ENCODE data around the gene MIX23.

The MIX23 gene

GRCh38 chr3:122410111-122410510, 27.1 kb upstream of the MIX23 start:
- Histone ChIP-seq H3K4me1 (ENCODE audit: control insufficient read depth, insufficient read depth, low read length) (peaks cover 7% of the 10 kb centered on the region), H3K27me3 (replicated peaks; ENCODE audit: control insufficient read depth, insufficient read depth, low read length) (no peaks in the 10 kb centered on the region), H3K36me3 (ENCODE audit: control insufficient read depth, insufficient read depth, low read length, severe bottlenecking) (peaks cover 60% of the 10 kb centered on the region), H3K9ac (ENCODE audit: low read length) (no peak overlapping the region), H3K9me3 (ENCODE audit: control insufficient read depth, low read length) (no peaks in the 10 kb centered on the region), H3K4me3 (ENCODE audit: low read length) (no peak overlapping the region)
- DNase-seq (ENCODE audit: low read depth), result no peak

DNA sequence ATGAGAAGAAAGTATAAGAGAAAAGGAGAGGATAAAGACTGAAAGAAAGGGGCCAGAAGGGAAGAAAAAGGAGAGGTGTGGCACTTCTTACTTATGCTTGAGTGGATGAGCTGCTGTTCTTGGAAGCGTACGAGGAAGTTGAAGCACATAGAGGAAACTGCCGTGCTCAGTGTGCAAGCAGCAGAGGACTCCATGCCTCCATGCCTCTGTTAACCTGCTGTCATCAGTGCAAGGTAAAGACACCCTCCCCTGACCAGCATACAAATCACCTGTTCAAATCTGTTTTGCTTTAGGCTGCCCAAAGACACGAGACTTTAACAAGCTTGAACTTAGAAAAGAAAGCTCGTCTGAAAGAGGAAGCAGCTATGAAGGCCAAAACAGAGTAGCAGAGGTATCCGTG, 26.4 kb upstream of the MIX23 start:
- DNase-seq (ENCODE audit: low read depth), result no peak
- H3K36me3 ChIP-seq (ENCODE audit: control insufficient read depth, insufficient read depth, low read length, severe bottlenecking), result peaks cover 66% of the 10 kb centered on the region
- H3K27me3 ChIP-seq (replicated peaks; ENCODE audit: control insufficient read depth, insufficient read depth, low read length), result no peaks in the 10 kb centered on the region
- no peaks in the 10 kb centered on the region for H3K9me3 ChIP-seq (ENCODE audit: control insufficient read depth, low read length)
- H3K9ac ChIP-seq (ENCODE audit: low read length), result no peak overlapping the region
- H3K4me1 ChIP-seq (ENCODE audit: control insufficient read depth, insufficient read depth, low read length), result peaks cover under 1% of the 10 kb centered on the region
- no peak overlapping the region for H3K4me3 ChIP-seq (ENCODE audit: low read length)

DNA sequence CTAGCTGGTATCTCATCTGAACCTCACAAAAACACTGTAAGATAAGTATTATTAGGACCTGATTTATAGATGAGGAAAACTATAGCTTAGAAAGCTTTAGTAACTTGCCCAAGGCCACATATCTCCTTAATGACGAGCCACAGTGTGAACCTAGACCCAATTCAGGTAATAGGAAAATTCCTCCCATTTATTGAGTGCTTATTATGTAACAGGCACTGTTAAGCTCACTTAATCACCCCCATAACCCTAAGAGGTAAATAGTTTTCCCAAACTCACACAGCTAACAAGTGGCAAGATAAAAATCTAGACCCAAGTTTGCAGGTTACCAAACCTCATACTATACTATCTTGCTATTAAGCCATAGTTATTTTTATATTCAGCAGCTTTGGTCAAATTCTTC, 24.9 kb upstream of the MIX23 start:
- DNase-seq (ENCODE audit: low read depth), result no peak
- Histone ChIP-seq H3K4me1 (ENCODE audit: control insufficient read depth, insufficient read depth, low read length) (no peaks in the 10 kb centered on the region), H3K36me3 (ENCODE audit: control insufficient read depth, insufficient read depth, low read length, severe bottlenecking) (peaks cover 80% of the 10 kb centered on the region), H3K4me3 (ENCODE audit: low read length) (no peak overlapping the region), H3K27me3 (replicated peaks; ENCODE audit: control insufficient read depth, insufficient read depth, low read length) (no peaks in the 10 kb centered on the region), H3K9ac (ENCODE audit: low read length) (no peak overlapping the region), H3K9me3 (ENCODE audit: control insufficient read depth, low read length) (no peaks in the 10 kb centered on the region)

GRCh38 chr3:122406198-122406597, 23.2 kb upstream of the MIX23 start:
- H3K27me3 ChIP-seq (replicated peaks; ENCODE audit: control insufficient read depth, insufficient read depth, low read length), result no peaks in the 10 kb centered on the region
- no peak overlapping the region for H3K4me3 ChIP-seq (ENCODE audit: low read length)
- no peak overlapping the region for H3K9ac ChIP-seq (ENCODE audit: low read length)
- no peaks in the 10 kb centered on the region for H3K4me1 ChIP-seq (ENCODE audit: control insufficient read depth, insufficient read depth, low read length)
- peaks cover 78% of the 10 kb centered on the region for H3K36me3 ChIP-seq (ENCODE audit: control insufficient read depth, insufficient read depth, low read length, severe bottlenecking)
- H3K9me3 ChIP-seq (ENCODE audit: control insufficient read depth, low read length), result no peaks in the 10 kb centered on the region
- no peak for DNase-seq (ENCODE audit: low read depth)

DNA sequence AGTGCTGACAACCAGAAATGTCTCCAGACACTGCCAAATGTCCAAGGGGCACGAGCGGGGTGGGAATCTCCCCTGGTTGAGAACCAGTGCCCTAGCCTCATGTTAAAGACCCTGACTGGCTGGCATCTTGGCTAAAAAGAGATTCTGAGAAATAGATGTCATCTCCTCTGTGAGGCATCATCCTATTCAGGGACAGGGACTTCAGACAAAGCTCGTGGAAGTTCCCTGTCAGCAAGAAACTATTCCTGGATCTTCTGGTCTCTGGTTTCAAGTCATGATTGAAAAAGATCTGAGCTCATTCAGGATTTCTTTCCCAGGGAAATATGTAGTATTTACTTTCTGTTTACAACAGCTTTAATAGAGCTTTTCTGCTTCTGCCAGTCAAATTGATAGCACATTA, 22.0 kb upstream of the MIX23 start:
- no peaks in the 10 kb centered on the region for H3K27me3 ChIP-seq (replicated peaks; ENCODE audit: control insufficient read depth, insufficient read depth, low read length)
- no peak for DNase-seq (ENCODE audit: low read depth)
- H3K9me3 ChIP-seq (ENCODE audit: control insufficient read depth, low read length), result no peaks in the 10 kb centered on the region
- peaks cover 67% of the 10 kb centered on the region for H3K36me3 ChIP-seq (ENCODE audit: control insufficient read depth, insufficient read depth, low read length, severe bottlenecking)
- H3K4me1 ChIP-seq (ENCODE audit: control insufficient read depth, insufficient read depth, low read length), result no peaks in the 10 kb centered on the region
- H3K9ac ChIP-seq (ENCODE audit: low read length), result no peak overlapping the region
- no peak overlapping the region for H3K4me3 ChIP-seq (ENCODE audit: low read length)

DNA sequence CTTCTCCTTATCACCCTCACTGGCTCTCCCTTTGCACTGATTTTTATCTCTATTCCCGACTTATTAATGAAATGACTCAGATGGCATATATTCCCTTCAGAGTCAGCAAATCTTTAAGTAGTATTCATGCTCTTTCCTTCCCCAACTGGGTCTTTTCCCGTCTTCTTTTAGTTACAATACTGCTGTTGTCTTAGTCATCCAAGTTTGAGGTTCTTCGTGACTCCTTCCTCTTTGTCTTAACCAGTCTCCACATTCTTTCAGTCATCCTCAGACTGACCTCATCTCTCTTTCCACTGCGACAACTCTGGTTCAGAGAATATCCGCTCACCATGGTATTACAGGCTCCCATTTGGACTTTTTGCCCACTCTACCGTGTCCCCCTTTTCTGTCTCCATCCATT, 20.5 kb upstream of the MIX23 start:
- H3K36me3 ChIP-seq (ENCODE audit: control insufficient read depth, insufficient read depth, low read length, severe bottlenecking), result peaks cover 51% of the 10 kb centered on the region
- H3K27me3 ChIP-seq (replicated peaks; ENCODE audit: control insufficient read depth, insufficient read depth, low read length), result no peaks in the 10 kb centered on the region
- no peak overlapping the region for H3K9ac ChIP-seq (ENCODE audit: low read length)
- no peak overlapping the region for H3K4me3 ChIP-seq (ENCODE audit: low read length)
- H3K9me3 ChIP-seq (ENCODE audit: control insufficient read depth, low read length), result no peaks in the 10 kb centered on the region
- DNase-seq (ENCODE audit: low read depth), result no peak
- no peaks in the 10 kb centered on the region for H3K4me1 ChIP-seq (ENCODE audit: control insufficient read depth, insufficient read depth, low read length)

GRCh38 chr3:122398920-122399319, 15.9 kb upstream of the MIX23 start:
- no peak for DNase-seq (ENCODE audit: low read depth)
- Histone ChIP-seq H3K9me3 (ENCODE audit: control insufficient read depth, low read length) (no peaks in the 10 kb centered on the region), H3K36me3 (ENCODE audit: control insufficient read depth, insufficient read depth, low read length, severe bottlenecking) (peaks cover 11% of the 10 kb centered on the region), H3K9ac (ENCODE audit: low read length) (no peak overlapping the region), H3K4me3 (ENCODE audit: low read length) (no peak overlapping the region), H3K4me1 (ENCODE audit: control insufficient read depth, insufficient read depth, low read length) (peaks cover 3% of the 10 kb centered on the region), H3K27me3 (replicated peaks; ENCODE audit: control insufficient read depth, insufficient read depth, low read length) (no peaks in the 10 kb centered on the region)

- Histone ChIP-seq H3K4me3 (ENCODE audit: low read length) (no peak overlapping the region), H3K36me3 (ENCODE audit: control insufficient read depth, insufficient read depth, low read length, severe bottlenecking) (peaks cover 3% of the 10 kb centered on the region), H3K9me3 (ENCODE audit: control insufficient read depth, low read length) (no peaks in the 10 kb centered on the region), H3K9ac (ENCODE audit: low read length) (no peak overlapping the region), H3K27me3 (replicated peaks; ENCODE audit: control insufficient read depth, insufficient read depth, low read length) (no peaks in the 10 kb centered on the region), H3K4me1 (ENCODE audit: control insufficient read depth, insufficient read depth, low read length) (peaks cover 10% of the 10 kb centered on the region)
- DNase-seq (ENCODE audit: low read depth), result no peak
Measured at GRCh38 chr3:122397201-122397600, 14.2 kb upstream of the MIX23 start.

- H3K9me3 ChIP-seq (ENCODE audit: control insufficient read depth, low read length), result no peaks in the 10 kb centered on the region
- peaks cover 10% of the 10 kb centered on the region for H3K4me1 ChIP-seq (ENCODE audit: control insufficient read depth, insufficient read depth, low read length)
- H3K27me3 ChIP-seq (replicated peaks; ENCODE audit: control insufficient read depth, insufficient read depth, low read length), result no peaks in the 10 kb centered on the region
- H3K4me3 ChIP-seq (ENCODE audit: low read length), result no peak overlapping the region
- no peak overlapping the region for H3K9ac ChIP-seq (ENCODE audit: low read length)
- DNase-seq (ENCODE audit: low read depth), result no peak
- H3K36me3 ChIP-seq (ENCODE audit: control insufficient read depth, insufficient read depth, low read length, severe bottlenecking), result peaks cover 6% of the 10 kb centered on the region
Measured at GRCh38 chr3:122396511-122396910, 13.5 kb upstream of the MIX23 start.

DNA sequence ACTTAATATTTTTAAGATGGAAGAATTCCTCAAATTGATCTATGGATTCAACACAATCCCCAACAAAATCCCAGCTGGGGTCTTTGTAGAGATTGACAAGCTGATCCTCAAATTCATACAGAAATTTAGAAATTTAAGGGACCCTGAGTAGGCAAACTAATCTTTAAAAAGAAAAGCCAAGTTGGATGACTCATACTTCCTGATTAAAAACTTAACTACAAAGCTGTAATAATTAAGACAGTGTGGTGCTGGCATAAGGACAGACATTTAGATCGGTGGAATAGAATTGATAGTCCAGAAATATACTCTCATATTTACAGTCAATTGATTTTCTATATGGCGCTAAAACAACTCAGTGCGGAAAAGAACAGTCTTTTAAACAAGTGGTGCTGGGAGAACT, 12.6 kb upstream of the MIX23 start:
- Histone ChIP-seq H3K4me1 (ENCODE audit: control insufficient read depth, insufficient read depth, low read length) (peaks cover 10% of the 10 kb centered on the region), H3K4me3 (ENCODE audit: low read length) (no peak overlapping the region), H3K27me3 (replicated peaks; ENCODE audit: control insufficient read depth, insufficient read depth, low read length) (no peaks in the 10 kb centered on the region), H3K9me3 (ENCODE audit: control insufficient read depth, low read length) (no peaks in the 10 kb centered on the region), H3K36me3 (ENCODE audit: control insufficient read depth, insufficient read depth, low read length, severe bottlenecking) (peaks cover 6% of the 10 kb centered on the region), H3K9ac (ENCODE audit: low read length) (no peak overlapping the region)
- DNase-seq (ENCODE audit: low read depth), result no peak

DNA sequence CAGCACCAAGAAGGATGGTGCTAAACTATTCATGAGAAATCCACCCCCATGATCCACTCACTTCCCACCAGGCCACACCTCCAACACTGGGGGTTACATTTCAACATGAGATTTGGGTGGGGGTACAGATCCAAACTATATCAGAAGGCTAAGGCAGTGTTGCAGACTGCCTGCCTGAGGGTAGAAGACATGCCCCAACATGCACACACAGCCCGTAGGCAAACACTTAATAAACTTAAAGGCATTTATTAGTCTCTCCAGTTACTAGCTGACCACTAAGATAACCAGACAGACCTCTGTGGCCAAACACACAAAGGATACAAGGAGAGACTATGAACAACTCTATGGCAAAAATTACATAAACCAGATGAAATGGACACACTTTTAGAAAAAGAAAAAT, 11.1 kb upstream of the MIX23 start:
- no peak for DNase-seq (ENCODE audit: low read depth)
- Histone ChIP-seq H3K4me1 (ENCODE audit: control insufficient read depth, insufficient read depth, low read length) (peaks cover 10% of the 10 kb centered on the region), H3K36me3 (ENCODE audit: control insufficient read depth, insufficient read depth, low read length, severe bottlenecking) (peaks cover 6% of the 10 kb centered on the region)

More for the DNA sequence above, 11.1 kb upstream of the MIX23 start:
- Histone ChIP-seq H3K9me3 (ENCODE audit: control insufficient read depth, low read length) (no peaks in the 10 kb centered on the region), H3K4me3 (ENCODE audit: low read length) (no peak overlapping the region), H3K27me3 (replicated peaks; ENCODE audit: control insufficient read depth, insufficient read depth, low read length) (no peaks in the 10 kb centered on the region), H3K9ac (ENCODE audit: low read length) (peak overlapping the region; percentile 39)

Data from adipocyte (in vitro differentiated cells).